Measurements from ENCODE around the gene NNT. TPM values are rescaled to one million over a fixed set of nuclear protein-coding genes. Genes with fewer than 3 reads are reported as not detected.
"Not testable (repeated sequence)": the region's sequence is repeated elsewhere in the genome, so short reads cannot be mapped to it uniquely, and the experiment has no call there.

Gene NNT
- total RNA-seq, 1 donor from 2014 or later = 67.3 TPM

DNA sequence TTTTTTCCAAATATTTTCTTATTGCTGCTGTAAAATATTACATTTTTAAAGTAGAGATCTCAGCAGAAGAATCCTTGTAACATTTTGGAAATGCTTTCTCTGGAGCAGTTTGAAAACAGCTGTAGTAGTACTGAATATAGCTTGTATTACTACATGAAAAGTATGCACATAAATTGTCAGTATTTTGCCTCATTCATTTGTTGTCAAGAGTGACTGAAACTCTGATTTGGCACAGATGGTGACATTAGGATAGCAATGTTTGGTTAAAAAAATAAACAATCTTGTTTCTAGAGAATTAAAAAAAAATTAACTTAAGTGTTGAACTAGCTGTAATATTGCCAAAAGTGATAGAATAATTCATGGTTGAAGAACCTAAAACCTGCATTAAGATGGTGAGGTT lies 90.4 kb downstream of the NNT start:
- H3K27me3 Mint-ChIP-seq = no peaks in the 10 kb centered on the region
- DNase-seq (ENCODE audit: low spot score, unreplicated experiment) = no peak
- H3K27ac Mint-ChIP-seq = no peak overlapping the region
- H3K4me3 Mint-ChIP-seq (ENCODE audit: low read depth) = no peak overlapping the region
- peaks cover 44% of the 10 kb centered on the region for H3K36me3 Mint-ChIP-seq (ENCODE audit: insufficient read depth)
- TF ChIP-seq, protein P1, sequence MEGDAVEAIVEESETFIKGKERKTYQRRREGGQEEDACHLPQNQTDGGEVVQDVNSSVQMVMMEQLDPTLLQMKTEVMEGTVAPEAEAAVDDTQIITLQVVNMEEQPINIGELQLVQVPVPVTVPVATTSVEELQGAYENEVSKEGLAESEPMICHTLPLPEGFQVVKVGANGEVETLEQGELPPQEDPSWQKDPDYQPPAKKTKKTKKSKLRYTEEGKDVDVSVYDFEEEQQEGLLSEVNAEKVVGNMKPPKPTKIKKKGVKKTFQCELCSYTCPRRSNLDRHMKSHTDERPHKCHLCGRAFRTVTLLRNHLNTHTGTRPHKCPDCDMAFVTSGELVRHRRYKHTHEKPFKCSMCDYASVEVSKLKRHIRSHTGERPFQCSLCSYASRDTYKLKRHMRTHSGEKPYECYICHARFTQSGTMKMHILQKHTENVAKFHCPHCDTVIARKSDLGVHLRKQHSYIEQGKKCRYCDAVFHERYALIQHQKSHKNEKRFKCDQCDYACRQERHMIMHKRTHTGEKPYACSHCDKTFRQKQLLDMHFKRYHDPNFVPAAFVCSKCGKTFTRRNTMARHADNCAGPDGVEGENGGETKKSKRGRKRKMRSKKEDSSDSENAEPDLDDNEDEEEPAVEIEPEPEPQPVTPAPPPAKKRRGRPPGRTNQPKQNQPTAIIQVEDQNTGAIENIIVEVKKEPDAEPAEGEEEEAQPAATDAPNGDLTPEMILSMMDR (IDR thresholded peaks at IDR 0.05; ENCODE audit: unreplicated experiment) = no peak
- H3K9me3 Mint-ChIP-seq (ENCODE audit: low read depth) = peaks cover 33% of the 10 kb centered on the region
- no peaks in the 10 kb centered on the region for H3K4me1 Mint-ChIP-seq (ENCODE audit: low read depth)

DNA sequence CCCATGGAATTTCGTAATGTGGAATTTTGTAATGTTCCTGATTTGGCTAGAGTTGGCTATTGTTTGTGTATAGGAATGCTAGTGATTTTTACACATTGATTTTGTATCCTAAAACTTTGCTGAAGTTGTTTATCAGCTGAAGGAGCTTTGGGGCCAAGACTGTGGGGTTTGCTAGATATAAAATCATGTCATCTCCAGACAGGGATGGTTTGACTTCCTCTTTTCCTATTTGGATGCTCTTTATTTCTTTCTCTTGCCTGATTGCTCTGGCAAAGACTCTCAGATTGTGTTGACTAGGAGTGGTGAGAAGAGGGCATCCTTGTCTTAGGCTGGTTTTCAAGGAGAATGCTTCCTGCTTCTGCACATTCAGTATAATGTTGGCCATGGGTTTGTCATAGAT lies 91.0 kb downstream of the NNT start:
- no peaks in the 10 kb centered on the region for H3K4me1 Mint-ChIP-seq (ENCODE audit: low read depth)
- H3K36me3 Mint-ChIP-seq (ENCODE audit: insufficient read depth) = peaks cover 38% of the 10 kb centered on the region
- no peaks in the 10 kb centered on the region for H3K27me3 Mint-ChIP-seq
- no peak overlapping the region for H3K4me3 Mint-ChIP-seq (ENCODE audit: low read depth)
- TF ChIP-seq, protein P1 (IDR thresholded peaks at IDR 0.05; ENCODE audit: unreplicated experiment) = no peak
- DNase-seq (ENCODE audit: low spot score, unreplicated experiment) = no peak
- no peak overlapping the region for H3K27ac Mint-ChIP-seq
- peaks cover 33% of the 10 kb centered on the region for H3K9me3 Mint-ChIP-seq (ENCODE audit: low read depth)

DNA sequence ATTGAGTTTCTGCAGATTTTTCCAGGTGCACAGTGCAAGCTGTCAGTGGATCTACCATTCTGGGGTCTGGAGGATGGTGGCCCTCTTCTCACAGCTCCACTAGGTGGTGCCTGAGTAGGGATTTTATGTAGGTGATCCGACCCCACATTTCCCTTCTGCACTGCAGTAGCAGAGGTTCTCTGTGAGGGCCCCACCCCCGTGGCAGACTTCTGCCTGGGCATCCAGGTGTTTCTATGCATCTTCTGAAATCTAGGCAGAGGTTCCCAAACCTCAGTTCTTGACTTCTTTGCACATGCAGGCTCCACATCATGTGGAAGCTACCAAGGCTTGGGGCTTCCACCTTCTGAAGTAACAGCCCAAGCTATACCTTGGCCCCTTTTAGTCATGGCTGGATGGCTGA lies 93.5 kb downstream of the NNT start:
- H3K27me3 Mint-ChIP-seq; DNase-seq (ENCODE audit: low spot score, unreplicated experiment); H3K27ac Mint-ChIP-seq; H3K4me1 Mint-ChIP-seq (ENCODE audit: low read depth); H3K4me3 Mint-ChIP-seq (ENCODE audit: low read depth): not testable (repeated sequence)
- Mint-ChIP-seq H3K9me3 (ENCODE audit: low read depth) (peaks cover 23% of the 10 kb centered on the region), H3K36me3 (ENCODE audit: insufficient read depth) (peaks cover 29% of the 10 kb centered on the region)

DNA sequence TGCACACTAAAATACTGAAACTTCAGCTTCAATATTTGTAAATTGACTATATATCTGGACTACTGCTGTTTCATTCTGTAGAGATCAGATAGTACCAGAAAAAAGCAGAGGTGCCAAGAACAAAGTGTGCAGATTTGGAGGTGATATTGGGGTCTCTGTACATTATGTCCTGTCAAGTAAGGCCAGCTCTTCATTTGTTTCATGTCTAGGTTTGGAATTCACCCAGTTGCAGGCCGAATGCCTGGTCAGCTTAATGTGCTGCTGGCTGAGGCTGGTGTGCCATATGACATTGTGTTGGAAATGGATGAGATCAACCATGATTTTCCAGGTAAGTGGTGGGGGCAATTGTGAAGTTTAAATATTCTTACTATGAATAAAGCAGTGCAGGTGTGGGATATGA lies 96.9 kb downstream of the NNT start:
- H3K27ac Mint-ChIP-seq = no peak overlapping the region

DNA sequence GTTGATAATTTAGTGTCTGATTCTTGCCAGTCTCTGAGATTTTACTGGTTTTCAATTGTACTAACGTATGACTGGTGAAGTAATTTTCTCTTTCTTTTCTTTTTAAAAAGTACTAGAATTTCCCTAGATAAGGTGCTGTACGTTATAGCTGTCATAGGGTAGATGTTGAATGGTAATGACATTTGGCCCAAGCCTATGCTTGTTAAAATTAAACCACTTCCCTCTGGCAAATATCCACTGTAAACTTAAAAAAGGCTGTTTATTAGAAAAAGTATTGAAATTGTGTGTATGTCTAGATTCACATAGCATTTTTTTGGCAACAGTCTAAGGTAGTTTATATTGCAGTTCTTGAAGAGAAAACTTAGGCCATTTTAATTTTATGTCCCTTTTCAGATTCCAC lies 97.6 kb downstream of the NNT start:
- Mint-ChIP-seq H3K9me3 (ENCODE audit: low read depth) (peaks cover 5% of the 10 kb centered on the region), H3K27ac (no peak overlapping the region), H3K4me1 (ENCODE audit: low read depth) (no peaks in the 10 kb centered on the region), H3K27me3 (no peaks in the 10 kb centered on the region), H3K4me3 (ENCODE audit: low read depth) (no peak overlapping the region), H3K36me3 (ENCODE audit: insufficient read depth) (peaks cover 20% of the 10 kb centered on the region)
- DNase-seq (ENCODE audit: low spot score, unreplicated experiment) = no peak
- TF ChIP-seq, protein P1 (IDR thresholded peaks at IDR 0.05; ENCODE audit: unreplicated experiment) = no peak

More for the DNA sequence above, 96.9 kb downstream of the NNT start:
- no peak for DNase-seq (ENCODE audit: low spot score, unreplicated experiment)
- Mint-ChIP-seq H3K27me3 (no peaks in the 10 kb centered on the region), H3K36me3 (ENCODE audit: insufficient read depth) (peaks cover 24% of the 10 kb centered on the region), H3K9me3 (ENCODE audit: low read depth) (peaks cover 12% of the 10 kb centered on the region), H3K4me3 (ENCODE audit: low read depth) (no peak overlapping the region), H3K4me1 (ENCODE audit: low read depth) (no peaks in the 10 kb centered on the region)
- TF ChIP-seq, protein P1 (IDR thresholded peaks at IDR 0.05; ENCODE audit: unreplicated experiment) = no peak

DNA sequence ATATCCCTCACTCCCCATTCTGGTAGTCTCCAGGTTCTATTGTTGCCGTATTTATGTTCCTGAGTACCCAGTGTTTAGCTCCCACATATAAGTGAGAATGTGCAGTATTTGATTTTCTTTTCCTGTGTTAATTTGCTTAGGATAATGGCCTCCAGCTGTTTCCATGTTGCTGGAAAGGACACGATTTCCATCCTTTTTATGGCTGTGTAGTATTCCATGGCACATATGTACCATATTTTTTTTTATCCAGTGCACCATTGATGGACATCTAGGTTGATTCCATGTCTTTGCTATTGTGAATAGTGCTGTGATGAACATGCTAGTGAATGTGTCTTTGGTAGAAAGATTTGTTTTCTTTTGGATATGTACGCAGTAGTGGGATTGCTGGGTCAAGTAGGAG lies 98.2 kb downstream of the NNT start:
- TF ChIP-seq, protein P1 (IDR thresholded peaks at IDR 0.05; ENCODE audit: unreplicated experiment) = no peak
- Mint-ChIP-seq H3K4me1 (ENCODE audit: low read depth) (no peaks in the 10 kb centered on the region), H3K27ac (no peak overlapping the region), H3K27me3 (no peaks in the 10 kb centered on the region), H3K4me3 (ENCODE audit: low read depth) (no peak overlapping the region), H3K9me3 (ENCODE audit: low read depth) (no peaks in the 10 kb centered on the region), H3K36me3 (ENCODE audit: insufficient read depth) (peaks cover 15% of the 10 kb centered on the region)
- no peak for DNase-seq (ENCODE audit: low spot score, unreplicated experiment)
